Retina (tissue), 1 donor: ENCODE data around the gene ERP27.

Source experiments
- DNase-seq: peaks from one replicate; pipeline ENCODE4 v3.0.0-alpha.2; 2016

Gene ERP27

GRCh38 chr12:14896521-14897169 is 41.7 kb downstream of the ERP27 start:
- no peak for DNase-seq

- no peak for DNase-seq
These were observed 44.7 kb downstream of the ERP27 start for GRCh38 chr12:14893506-14894250.

- DNase-seq, result no peak
These were observed 45.4 kb downstream of the ERP27 start for GRCh38 chr12:14892726-14893505.

GRCh38 chr12:14890701-14891100 is 47.6 kb downstream of the ERP27 start:
- no peak for DNase-seq

- DNase-seq, result no peak
These were observed 52.1 kb downstream of the ERP27 start for GRCh38 chr12:14886271-14886670.

- DNase-seq, result no peak
These were observed 52.6 kb downstream of the ERP27 start, which contains the start of gene MGP for GRCh38 chr12:14885718-14886221. TSS of gene MGP (minus strand) at chr12:14885854. CDS start at chr12:14885791, 63 bp downstream.

- DNase-seq, result peak; percentile 38
These were observed 53.9 kb downstream of the ERP27 start for GRCh38 chr12:14884458-14884878.

- no peak for DNase-seq
These were observed 54.7 kb downstream of the ERP27 start for GRCh38 chr12:14883686-14884085.

GRCh38 chr12:14880890-14881453 is 57.4 kb downstream of the ERP27 start:
- DNase-seq, result no peak

- DNase-seq, result no peak
These were observed 59.0 kb downstream of the ERP27 start for GRCh38 chr12:14879222-14879933.

GRCh38 chr12:14878488-14878887 is 59.8 kb downstream of the ERP27 start:
- DNase-seq, result no peak

GRCh38 chr12:14876833-14877232 is 61.5 kb downstream of the ERP27 start:
- DNase-seq, result no peak

- DNase-seq, result no peak
These were observed 63.5 kb downstream of the ERP27 start for GRCh38 chr12:14874882-14875281.

GRCh38 chr12:14873440-14874185 is 64.7 kb downstream of the ERP27 start:
- DNase-seq, result no peak

- DNase-seq, result no peak
These were observed 66.5 kb downstream of the ERP27 start for GRCh38 chr12:14871886-14872285.

GRCh38 chr12:14871247-14871646 is 67.1 kb downstream of the ERP27 start:
- no peak for DNase-seq

GRCh38 chr12:14868916-14869506 is 69.3 kb downstream of the ERP27 start:
- no peak for DNase-seq
